HG03139 (cell line): ENCODE data around the gene HSP90AA1.
A peak's percentile ranks its signal among the peaks of the same experiment; 100 is the strongest.
"Not testable (repeated sequence)": the region's sequence is repeated elsewhere in the genome, so short reads cannot be mapped to it uniquely, and the experiment has no call there.

Experiments used
- ATAC-seq: cut with Tn5 transposase; IDR thresholded peaks from one replicate; pipeline ENCODE4 v1.9.1; 2021; ENCODE audit not compliant: unreplicated experiment

HSP90AA1 gene

DNA sequence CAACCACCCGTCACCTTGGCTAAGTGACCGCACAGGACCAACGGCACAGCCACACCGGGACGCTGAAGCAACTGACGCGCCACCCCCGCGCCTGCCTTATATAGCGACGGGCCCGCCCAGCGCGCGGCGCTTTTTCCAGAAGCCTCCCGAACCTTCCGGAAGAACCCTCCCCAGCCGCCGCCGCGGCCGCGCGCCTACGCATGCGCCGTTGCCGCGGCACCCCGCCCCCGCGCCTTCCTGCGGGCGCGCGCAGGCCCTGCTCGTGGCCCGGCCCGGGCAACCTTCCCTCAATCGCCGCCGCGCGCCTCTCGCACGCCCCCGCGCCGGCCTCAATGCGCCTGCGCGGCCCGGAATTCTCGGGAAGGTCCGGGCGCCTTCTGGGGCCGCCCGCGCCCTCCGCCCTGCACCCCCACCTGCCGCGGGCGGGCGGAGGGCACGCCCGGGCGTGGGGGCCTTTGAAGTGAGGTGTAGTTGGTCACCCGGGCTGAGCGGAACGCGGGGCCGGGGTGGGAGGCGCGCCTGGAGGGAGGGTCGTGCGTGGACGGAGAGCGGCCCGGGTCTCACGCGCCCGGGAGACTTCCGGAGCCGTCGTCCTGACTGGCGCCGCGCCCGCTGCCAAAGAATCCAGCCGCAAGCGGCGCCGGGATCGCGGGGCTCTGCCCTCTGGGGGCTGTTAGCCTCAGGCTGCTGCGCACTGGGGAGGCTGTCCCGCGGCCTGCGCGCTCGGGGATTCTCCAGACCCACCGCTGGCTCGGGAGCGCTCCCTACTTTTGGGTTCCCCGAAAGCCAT is at the start of gene HSP90AA1:
HSP90AA1 (minus strand) TSS at position 73 of the 790 bp plus-strand sequence. CDS start 666 bp downstream, outside the sequence.
- peak; percentile 58 for ATAC-seq

DNA sequence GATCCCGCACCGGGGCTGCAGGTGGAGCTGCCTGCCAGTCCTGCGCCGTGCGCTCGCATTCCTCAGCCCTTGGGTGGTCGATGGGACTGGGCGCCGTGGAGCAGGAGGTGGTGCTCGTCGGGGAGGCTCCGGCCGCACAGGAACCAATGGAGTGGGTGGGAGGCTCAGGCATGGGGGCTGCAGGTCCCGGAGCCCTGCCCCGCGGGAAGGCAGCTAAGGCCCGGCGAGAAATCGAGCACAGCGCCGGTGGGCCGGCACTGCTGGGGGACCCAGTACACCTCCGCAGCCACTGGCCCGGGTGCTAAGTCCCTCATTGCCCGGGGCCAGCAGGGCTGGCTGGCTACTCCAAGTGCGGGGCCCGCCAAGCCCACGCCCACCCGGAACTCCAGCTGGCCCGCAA is 48.6 kb upstream of the HSP90AA1 start:
- ATAC-seq, result not testable (repeated sequence)

DNA sequence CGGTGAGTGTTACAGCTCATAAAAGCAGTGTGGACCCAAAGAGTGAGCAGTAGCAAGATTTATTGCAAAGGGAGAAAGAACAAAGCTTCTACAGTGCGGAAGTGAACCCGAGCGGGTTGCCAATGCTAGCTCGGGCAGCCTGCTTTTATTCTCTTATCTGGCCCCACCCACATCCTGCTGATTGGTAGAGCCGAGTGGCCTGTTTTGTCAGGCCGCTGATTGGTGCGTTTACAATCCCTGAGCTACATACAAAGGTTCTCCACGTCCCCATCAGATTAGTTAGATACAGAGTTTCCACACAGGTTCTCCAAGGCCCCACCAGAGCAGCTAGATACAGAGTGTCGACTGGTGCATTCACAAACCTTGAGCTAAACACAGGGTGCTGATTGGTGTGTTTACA is 47.9 kb upstream of the HSP90AA1 start:
- ATAC-seq, result not testable (repeated sequence)

DNA sequence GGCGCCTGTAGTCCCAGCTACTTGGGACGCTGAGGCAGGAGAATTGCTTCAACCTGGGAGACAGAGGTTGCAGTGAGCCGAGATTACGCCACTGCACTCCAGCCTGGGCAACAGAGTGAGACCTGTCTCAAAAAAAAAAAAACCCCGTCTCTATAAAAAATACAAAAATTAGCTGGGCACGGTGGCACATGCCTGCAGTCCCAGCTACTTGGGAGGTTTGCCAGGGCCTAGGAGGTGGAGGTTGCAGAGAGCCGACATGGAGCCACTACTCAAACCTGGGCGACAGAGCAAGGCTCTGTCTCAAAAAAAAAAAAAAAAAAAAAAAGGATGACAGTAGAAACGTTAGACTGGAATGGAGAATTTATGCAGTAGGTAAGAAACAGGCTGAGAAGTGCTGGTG is 47.2 kb upstream of the HSP90AA1 start:
- ATAC-seq, result not testable (repeated sequence)

DNA sequence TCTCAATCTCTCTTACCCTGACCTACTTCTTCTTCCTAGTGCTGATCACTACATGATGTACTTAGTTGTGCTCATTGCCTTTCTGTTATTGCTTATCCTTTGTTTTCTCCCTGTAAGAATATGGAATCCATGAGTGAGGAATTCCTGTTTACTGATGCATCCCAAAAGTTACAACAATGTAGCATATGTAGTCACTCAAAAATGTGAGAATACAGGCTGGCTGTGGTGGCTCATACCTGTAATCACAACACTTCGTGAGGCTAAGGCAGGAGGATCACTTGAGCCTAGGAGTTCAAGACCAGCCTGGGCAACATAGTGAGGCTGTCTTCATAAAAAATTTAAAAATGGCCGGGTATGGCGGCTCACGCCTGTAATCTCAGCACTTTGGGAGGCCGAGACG is 44.9 kb upstream of the HSP90AA1 start:
- ATAC-seq, result no peak

DNA sequence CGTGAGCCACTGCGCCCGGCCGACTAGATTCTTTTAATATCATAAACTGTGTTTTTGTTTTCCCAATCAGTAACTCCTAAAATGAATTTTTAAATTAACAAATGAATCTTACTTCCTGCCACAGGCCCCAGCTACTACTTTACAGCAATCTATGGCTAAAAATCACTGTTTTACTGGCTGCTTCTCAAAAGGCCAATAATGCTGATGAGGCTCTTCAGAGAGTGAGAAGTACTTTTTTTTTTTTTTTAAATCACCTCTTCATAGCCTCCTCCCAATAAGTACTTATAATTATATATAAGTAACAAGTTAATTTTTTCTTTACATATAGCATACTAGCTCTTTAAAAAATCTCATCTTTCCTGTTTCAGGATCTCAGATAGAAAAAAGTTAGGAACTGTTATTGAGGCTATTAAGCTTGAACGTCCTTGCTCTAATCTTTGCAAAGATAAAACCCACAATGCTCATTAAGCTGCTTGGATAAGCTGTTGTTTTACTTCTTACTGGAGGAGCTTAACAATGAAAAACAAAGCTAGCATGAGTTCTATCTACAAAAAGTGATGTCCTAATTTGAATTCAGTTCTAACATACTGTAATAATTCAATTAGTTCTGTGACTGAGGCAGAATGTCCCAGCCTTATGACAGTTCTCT is 40.1 kb upstream of the HSP90AA1 start:
- ATAC-seq, result no peak

DNA sequence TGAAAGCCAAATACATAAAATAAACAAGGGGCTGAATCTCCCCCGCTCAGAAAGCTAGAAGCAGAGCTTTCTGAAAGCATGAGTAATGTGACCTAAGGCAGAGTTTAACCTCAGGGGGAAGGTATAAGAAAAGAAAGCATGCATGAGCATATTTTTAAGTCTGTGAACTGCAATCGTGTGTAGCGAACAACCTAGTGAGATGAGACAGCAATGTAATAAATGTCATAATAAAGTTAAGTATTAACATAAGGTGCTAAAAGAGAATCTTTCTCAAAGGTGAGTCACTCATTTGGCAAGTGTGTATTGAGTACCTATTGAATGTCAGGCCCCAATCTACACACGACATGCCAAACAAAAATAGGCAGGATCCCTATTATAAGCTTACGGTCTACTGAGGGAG is 38.7 kb upstream of the HSP90AA1 start:
- ATAC-seq, result no peak

DNA sequence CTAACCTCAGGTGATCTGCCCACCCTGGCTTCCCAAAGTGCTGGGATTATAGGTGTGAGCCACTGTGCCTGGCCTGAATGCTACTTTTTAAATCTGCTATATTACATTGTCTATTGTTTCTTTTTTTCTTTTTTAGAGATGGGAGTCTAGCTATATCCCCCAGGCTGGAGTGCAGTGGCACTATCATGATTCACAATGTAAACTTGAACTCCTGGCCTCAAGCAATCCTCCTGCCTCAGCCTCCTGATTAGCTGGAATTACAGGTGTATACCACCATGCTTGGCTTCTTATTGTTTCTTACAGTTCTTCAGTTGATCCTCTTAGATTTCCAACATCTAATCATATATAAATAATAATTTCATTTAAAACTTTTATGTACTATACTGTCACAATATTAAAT is 37.6 kb upstream of the HSP90AA1 start:
- no peak for ATAC-seq

DNA sequence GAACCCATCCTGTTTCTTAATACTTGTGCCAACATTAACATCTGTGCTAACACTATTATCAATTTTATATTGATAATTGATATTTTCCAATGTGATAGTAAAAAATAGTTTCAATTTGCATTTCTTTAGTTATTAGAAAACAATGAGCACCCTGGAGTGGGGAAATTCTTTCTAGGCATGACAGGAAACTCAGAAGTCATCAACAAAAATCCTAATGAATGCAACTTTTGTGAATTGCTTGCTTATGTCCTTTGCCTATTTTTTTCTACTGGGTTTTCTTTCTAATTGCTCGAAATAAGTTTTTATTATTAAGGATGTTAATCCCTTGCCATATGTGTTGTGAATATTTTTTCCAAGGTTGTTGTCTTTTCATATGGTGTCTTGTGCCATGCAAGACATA is 34.7 kb upstream of the HSP90AA1 start:
- ATAC-seq, result no peak

DNA sequence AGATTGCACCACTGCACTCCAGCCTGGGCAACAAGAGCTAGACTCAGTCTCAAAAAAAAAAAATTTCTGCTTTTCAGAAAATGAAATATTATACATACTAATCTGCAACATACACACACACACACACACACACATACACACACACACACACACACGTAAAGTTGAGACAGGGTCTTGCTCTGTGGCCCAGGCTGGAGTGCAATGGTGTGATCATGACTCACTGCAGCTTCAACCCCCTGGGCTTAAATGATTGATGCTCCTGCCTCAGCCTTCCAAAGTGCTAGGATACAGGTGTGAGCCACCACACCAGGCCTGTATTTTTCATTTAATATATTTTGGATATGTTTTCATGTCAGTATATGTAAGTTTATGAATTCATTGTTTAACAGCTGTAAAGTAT is 34.0 kb upstream of the HSP90AA1 start:
- no peak for ATAC-seq

DNA sequence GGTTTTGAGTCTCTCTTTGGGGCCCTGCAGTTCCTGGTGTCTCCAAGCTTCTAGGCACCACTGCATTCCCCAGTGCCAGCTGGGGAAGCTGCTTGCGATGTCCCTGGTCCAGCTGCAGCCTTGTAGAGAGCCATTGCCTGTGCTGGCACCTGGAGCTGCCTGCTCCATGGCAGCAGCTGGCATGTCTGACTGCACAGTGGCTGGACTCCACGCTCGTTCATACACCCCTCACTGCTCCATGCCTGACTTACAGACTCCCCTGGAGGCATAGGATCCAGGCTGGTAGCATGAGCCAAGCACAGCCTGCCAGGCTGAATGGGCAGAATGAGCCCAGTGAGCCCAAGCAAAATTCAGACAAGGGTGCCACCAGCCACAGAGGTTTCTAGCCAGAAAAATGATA is 31.0 kb upstream of the HSP90AA1 start:
- ATAC-seq, result no peak

DNA sequence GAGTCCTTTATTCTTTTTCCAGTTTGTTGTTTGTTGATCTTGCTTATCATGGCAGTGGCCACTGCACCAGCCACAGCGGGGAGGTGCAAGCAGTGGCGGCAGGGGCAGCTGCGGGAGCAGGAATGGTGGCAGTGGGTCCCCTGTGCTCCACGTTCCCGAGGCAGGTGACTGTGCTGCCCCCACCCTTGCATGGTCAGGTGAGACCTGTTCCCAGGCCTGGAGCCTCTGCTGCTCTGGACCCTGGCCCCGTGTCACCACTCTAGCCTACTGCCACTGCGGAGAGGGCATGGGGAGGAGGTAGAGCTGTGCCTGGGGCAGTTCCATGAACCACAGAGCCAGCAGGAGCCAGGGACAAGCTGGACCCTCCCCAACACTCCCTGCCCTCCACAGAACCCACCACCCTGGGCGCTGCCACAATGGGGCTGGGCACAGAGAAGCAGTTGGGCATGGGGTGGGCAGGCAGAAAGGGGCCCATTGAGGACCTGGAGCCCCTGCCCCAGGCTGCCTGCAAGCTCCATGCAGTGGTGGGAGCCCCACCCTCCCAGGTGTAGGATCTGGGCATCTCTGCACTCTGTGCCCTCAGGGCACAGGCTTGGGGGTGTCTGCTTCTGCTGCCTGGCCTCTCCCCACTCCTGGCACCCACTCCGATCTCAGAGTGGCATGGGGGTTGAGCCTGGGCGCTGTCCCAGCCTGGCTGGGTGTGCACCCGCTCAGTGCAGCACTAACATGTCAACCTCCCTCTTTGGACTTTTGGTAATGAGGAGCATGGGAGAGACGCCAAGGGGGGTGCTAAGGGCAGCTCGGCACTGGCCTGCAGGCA is 29.7 kb upstream of the HSP90AA1 start:
- ATAC-seq, result no peak

DNA sequence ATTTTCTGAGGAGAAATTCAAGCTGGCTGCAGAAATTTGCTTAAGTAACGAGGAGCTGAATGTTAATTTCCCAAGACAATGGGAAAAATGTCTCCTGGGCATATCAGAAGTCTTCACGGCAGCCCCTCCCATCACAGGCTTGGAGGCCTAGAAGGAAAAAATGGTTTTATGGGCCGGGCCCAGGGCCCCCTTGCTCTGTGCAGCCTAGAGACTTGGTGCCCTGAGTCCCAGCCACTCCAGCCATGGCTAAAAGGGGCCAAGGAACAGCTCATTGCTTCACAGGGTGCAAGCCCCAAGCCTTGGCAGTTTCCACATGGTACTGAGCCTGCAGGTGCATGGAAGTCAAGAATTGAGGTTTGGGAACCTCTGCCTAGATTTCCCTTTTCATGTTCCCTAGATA is 24.3 kb upstream of the HSP90AA1 start:
- ATAC-seq, result no peak

DNA sequence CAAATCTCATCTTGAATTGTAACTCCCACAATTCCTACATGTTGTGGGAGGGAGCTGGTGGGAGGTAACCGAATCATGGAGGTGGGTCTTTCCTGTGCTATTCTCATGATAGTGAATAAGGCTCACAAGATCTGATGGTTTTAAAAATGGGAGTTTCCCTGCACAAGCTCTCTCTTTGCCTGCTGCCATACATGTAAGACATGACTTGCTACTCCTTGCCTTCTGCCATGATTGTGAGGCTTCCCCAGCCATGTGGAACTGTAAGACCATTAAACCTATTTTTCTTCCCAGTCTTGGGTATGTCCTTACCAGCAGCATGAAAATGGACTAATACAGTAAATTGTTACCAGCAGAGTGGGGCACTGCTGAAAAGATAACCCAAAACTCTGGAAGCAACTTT is 22.5 kb upstream of the HSP90AA1 start:
- ATAC-seq, result not testable (repeated sequence)

DNA sequence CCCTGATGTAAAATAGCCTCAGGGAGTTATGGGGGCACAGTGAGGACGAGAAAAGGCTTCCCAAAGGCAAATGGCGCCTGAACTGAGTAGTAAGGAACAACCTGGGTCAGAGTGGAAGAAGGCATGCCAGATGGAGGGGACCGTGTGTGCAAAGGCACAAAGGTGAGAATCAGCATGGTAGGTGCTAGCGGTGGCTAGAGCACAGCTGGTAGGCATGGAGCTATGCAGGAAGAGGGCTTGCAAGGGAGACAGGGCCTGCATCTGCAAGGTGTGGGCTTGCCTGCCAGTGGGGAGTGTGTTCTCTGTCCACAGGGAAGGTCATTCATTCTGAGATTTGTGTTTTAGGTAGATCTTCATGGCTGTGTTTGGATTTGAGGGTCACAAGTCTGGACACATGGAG is 18.5 kb upstream of the HSP90AA1 start:
- ATAC-seq, result no peak

DNA sequence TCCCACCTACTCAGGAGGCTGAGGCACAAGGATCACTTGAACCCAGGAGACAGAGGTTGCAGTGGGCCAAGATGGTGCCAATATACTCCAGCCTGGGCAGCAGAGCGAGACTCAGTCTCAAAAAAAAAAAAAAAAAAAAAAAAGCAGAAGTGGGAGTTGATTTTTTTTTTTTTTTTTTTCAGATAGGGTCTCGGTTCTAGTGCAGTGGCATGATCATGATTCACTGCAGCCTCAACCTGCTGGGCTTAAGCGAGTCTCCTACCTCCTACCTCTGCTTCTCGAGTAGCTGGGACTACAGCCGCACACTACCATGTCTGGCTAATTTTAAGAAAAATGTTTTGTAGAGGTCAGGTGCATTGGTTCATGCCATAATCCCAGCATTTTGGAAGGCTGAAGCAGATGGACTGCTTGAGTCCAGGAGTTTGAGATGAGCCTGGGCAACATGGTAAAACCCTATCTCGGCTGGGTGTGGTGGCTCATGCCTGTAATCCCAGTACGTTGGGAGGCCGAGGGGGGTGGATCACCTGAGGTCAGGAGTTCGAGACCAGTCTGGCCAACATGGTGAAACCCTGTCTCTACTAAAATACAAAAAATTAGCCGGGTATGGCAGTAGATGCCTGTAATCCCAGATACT is 16.3 kb upstream of the HSP90AA1 start:
- ATAC-seq, result no peak

DNA sequence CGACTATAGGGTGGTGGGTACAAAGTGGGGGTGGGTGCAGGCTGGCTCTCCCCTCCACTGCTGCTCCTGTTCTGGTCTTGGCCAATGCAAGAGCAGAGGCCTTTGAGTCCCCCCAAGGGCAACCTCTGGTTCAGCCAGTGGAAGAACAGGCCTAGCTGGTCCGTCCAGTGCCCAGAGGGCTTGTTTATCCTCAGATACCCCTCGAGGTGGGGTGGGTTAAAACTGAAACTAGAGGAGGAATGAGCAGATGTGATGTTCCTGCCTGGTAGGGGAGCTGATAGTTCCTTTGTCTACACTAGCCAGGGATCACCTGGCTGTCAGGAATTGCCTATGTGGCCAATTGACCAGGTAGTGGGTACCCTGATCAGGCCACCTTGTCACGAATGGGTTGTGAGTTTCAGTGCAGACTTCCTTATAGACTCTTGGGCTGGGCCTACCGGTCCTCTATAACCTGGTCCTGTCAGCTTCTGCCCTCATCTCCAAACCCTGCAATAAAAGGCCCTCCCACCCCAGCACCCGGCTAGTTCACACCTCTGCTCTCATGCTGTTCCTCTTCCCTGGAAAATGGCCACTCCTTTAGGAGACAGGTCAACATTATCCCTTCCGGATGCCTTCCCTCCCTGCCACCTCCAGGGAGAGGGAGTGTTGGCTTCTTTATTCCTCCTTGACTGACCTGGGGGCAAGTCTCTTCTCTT is 10.7 kb upstream of the HSP90AA1 start:
- ATAC-seq, result no peak

DNA sequence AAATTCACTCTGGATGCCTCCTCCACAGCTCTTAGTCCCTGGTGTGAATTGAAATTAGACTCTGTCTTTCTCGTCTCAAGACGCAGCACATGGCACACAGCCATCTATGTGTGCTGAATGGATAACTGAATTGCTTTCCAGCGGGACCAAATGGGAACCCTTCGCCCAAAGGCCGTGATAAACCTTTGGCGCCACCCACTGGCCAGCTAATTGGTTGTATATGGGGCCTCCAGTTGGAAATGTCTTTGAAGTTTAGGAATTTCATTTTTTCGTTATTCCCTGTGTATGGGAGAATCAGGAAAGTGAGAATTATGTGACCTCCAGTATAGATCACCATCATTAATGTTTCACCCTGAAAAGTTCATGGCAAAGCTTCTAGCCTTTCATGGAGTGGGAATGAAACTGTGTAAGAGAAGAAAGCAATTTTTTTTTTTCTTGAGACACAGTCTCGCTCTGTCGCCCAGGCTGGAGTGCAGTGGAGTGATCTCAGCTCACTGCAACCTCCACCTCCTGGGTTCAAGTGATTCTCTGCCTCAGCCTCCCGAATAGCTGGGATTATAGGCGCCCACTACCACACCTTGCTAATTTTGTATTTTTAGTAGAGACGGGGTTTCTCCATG is 9.8 kb upstream of the HSP90AA1 start:
- ATAC-seq, result no peak

DNA sequence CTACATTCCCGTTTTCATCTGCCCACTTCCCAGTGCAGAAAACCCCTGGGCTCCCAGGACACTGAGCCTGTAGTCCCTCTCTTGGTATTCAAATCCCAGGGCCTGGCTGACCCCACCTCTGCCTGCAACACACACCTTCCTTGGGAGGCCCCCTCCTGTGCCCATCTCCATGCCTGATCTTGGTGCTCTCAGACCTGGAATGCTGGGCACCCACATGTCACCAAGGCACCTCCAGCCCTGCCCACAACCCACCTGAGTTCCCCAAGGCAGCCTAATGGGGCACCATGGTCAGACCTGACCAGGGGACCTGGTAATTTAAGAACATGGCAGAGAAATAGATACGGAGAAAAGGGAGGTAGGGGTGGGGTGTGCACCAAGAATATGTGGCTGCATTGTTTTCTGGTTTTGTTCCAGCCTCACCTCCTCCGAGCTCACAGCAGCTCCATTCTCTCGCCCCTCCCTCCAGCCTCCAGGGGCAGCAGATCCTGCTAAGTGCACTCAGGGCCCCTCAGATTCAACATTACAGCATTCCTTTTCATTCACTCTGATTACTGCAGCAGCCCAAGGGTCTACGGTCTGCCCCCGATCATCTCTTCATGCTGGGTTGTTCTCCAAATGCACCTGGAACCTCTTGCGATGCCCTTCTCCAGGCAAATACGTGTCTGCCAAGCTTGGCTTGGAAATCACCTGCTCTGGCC is 9.2 kb upstream of the HSP90AA1 start:
- ATAC-seq, result no peak
